Head of caudate nucleus (tissue), 42 donors: ENCODE measurements around the gene CSTB.
A peak's percentile ranks its signal among the peaks of the same experiment; 100 is the strongest.

Source experiments
- DNase-seq, 42 donors: peaks; one replicate each; pipeline versions ENCODE4 v3.0.0 to v3.0.0-alpha.2; 2020 to 2021; ENCODE audit warnings: mixed read lengths in 7 of 42
- intact Hi-C: fragments of 100-400 bp; cut with DNase I; formaldehyde crosslinking; loops from one replicate; pipeline ENCODE4 v1.15.0; 2022

Gene CSTB

GRCh38 chr21:43797925-43798715, 22.0 kb upstream of the CSTB start:
- no peak for DNase-seq
- intact Hi-C loops, result no loop called here

- intact Hi-C loops, result no loop called here
- DNase-seq, result no peak
Observed at GRCh38 chr21:43797415-43797814, 21.3 kb upstream of the CSTB start.

GRCh38 chr21:43794857-43795256, 18.7 kb upstream of the CSTB start:
- intact Hi-C loops, result no loop called here

GRCh38 chr21:43794311-43794710, 18.2 kb upstream of the CSTB start:
- intact Hi-C loops, result no loop called here
- DNase-seq, result no peak

More at GRCh38 chr21:43794857-43795256, 18.7 kb upstream of the CSTB start:
- no peak for DNase-seq

DNA sequence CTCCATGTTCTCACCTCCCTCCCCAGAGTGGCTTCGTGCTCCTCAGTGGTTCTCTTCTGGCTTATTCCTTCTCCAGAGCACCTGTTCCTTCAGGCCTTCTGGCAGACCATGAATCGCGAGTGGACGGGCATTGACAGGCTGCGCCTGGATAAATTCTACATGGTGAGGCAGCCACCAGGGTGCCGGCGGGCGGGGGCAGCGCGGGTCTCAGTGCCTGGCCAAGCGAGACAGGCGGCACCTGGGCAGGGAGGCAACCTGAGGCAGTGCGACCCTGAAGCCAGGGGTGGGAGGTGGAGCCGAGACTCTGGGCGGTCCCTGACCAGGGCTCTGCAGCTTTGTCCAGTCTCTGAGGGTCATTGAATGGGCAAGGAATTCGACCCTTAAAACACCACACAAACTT, 17.1 kb upstream of the CSTB start:
- DNase-seq, result no peak
- intact Hi-C loops, result no loop called here

GRCh38 chr21:43792406-43792805, 16.3 kb upstream of the CSTB start:
- intact Hi-C loops, result no loop called here
- no peak for DNase-seq

DNA sequence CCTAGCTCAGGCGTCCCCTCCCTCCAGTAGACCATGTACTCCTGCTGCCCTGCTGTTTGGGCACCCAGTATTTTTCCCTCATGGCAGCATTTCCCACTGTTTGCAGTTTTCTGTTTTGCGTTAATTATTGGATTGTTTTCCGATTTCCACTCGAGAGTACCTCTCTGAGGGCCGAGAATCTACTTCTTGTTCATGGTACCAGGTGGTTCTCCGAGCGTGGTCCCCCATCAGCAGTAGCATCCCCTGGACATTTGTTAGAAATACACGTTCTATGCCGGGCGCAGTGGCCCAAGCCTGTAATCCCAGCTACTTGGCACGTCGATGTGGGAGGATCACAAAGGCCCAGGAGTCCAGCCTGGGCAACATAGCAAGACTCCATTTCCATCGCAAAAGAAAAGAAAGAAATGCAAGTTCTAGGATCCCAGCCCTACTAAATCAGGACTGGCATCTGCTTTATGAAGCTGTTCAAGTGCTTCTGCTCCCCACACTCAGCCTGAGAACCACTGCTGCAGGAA, 14.0 kb upstream of the CSTB start:
- intact Hi-C loops, result no loop called here
- no peak for DNase-seq

DNA sequence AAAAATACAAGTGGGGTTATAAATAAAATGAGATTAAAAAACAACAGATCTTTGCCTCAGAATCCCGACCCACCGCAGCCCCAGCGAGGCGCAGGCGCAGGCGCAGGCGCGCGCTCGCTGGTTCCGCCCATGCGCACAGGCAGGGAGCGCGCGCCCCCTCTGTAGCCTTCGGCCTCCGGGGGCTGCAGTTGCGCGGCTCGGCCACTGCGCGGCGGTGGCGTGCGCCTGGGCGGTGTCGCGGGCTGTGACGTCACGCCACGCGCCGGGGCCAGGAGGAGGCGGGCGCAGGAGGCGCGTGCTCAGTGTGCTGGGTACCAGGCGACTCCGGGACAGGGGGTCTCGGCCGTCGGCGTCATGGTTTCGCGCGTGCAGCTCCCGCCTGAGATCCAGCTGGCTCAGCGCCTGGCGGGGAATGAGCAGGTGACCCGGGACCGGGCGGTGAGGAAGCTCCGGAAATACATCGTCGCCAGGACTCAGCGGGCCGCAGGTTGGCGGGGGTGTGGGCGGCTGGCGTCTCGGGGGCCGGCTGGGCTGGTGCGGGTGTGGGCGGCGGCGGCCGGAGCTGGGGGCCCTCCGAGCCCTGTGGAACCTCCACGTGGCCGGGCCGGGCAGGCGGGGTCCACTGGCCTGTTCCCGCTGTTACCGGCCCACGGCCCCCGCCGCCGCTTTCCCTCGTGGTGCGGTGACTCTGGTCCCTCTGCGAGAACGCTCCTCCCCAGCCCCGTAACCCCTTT, 13.3 kb upstream of the CSTB start, which contains the start of gene RRP1:
Gene RRP1 (plus strand): TSS at position 302 of the 734 bp plus-strand sequence. CDS start 53 bp downstream, at position 355.
- DNase-seq, result peak; percentile 73 to 97 (median 92)
- intact Hi-C loops, result loop anchor here (10.0 kb wide), 1 partner anchor 65 kb away; no protein-coding TSS in a partner anchor

DNA sequence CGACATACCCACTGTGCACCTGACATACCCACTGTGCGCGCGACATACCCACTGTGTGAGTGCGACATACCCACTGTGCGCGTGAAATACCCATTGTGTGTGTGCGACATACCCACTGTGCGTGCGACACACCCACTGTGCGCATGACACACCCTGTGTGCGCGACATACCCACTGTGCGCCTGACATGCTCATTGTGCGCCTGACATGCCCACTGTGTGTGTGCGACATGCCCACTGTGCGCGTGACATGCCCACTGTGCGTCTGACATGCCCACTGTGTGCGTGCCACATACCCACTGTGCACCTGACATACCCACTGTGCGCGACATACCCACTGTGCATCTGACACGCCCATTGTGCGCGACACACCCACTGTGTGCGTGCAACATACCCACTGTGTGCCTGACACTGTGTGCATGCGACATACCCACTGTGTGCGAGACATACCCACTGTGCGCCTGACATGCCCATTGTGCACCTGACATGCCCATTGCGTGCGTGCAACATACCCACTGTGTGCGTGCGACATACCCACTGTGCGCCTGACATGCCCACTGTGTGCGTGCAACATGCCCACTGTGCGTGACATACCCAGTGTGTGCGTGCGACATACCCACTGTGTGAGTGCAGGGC, 10.8 kb upstream of the CSTB start:
- intact Hi-C loops, result loop anchor here (10.0 kb wide), 1 partner anchor 62 kb away; no protein-coding TSS in a partner anchor
- DNase-seq, result no peak

DNA sequence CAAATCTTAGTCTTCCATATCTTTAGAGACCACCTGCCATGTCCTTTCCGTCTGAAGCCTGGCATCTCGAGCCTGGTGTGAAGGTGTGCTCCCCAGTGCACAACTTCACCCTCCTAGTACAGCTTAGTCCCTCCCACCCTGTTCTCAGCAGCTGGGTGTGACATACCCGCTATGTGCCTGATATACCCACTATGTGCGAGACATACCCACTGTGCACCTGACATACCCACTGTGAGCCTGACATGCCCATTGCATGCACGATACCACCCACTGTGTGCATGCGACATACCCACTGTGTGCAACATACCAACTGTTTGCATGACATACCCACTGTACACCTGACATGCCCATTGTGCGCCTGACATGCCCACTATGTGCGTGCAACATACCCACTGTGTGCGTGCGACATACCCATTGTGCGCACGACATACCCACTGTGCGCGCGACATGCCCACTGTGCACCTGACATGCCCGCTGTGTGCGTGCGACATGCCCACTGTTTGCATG, 10.2 kb upstream of the CSTB start:
- intact Hi-C loops, result loop anchor here (10.0 kb wide), 1 partner anchor 62 kb away; no protein-coding TSS in a partner anchor
- DNase-seq, result no peak

GRCh38 chr21:43785134-43785533, 9.0 kb upstream of the CSTB start:
- no peak for DNase-seq
- intact Hi-C loops, result loop anchor here (10.0 kb wide), 1 partner anchor 60 kb away; no protein-coding TSS in a partner anchor

- no peak for DNase-seq
- intact Hi-C loops, result loop anchor here (10.0 kb wide), 1 partner anchor 58 kb away; no protein-coding TSS in a partner anchor
Observed at GRCh38 chr21:43783098-43783700, 7.1 kb upstream of the CSTB start.

DNA sequence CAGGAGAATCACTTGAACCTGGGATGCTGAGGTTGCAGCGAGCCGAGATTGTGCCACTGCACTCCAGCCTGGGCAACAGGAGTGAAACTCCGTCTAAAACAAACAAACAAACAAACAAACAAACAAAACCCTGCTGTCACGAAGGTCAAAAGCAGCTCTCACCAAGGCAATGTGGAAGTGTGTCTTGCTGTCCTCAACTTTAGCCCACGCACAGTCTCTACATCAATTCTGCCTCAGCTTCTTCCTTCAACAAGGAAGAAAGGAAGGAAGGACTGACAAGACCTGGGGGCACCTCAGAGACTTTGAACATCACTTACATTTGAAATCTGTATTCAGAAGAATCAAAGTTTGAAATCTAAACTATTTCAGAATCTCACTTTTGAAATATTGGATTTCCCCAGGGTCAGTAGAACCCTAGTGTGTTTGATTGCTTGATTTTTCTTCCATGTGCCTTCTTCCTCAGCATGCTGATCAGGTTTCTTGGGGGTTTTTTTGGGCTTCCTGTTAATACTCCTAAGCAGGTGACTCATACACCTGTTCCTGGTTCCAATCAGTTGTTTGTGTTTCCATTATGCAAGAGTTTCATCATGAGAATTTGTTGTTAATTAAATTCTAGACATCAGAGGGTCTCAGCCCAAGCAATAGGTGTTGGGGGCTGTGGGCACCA, 6.5 kb upstream of the CSTB start:
- intact Hi-C loops, result loop anchor here (10.0 kb wide), 1 partner anchor 58 kb away; no protein-coding TSS in a partner anchor
- no peak for DNase-seq

GRCh38 chr21:43781846-43782245, 5.7 kb upstream of the CSTB start:
- intact Hi-C loops, result loop anchor here (10.0 kb wide), 1 partner anchor 57 kb away; no protein-coding TSS in a partner anchor
- no peak for DNase-seq

GRCh38 chr21:43779660-43780059, 3.6 kb upstream of the CSTB start:
- intact Hi-C loops, result loop anchor here (10.0 kb wide), 1 partner anchor 55 kb away; no protein-coding TSS in a partner anchor
- DNase-seq, result no peak

- intact Hi-C loops, result no loop called here
- no peak for DNase-seq
Observed at GRCh38 chr21:43778469-43779335, 2.6 kb upstream of the CSTB start.

GRCh38 chr21:43777953-43778352, 1.8 kb upstream of the CSTB start:
- intact Hi-C loops, result no loop called here
- DNase-seq, result no peak
